Neural progenitor cell (in vitro differentiated cells): Measurements from ENCODE around the gene CACHD1. TPM values are rescaled to one million over a fixed set of nuclear protein-coding genes. Genes with fewer than 3 reads are reported as not detected.

Experiments
- DNase-seq: peaks from one replicate; pipeline ENCODE4 v3.0.0-alpha.2; 2016; ENCODE audit warnings: low spot score
- H2AFZ ChIP-seq: fragments of 200-600 bp; sonication (generic); replicated peaks from 2 replicates; pipeline ENCODE4 v1.6.1; 2016; ENCODE audit warnings: antibody characterized with exemption
- H3F3A ChIP-seq: fragments of 200-600 bp; sonication (generic); 2 replicates; pipeline ENCODE4 v1.6.1; 2016; ENCODE audit warnings: antibody characterized with exemption, low read depth
- H3K27ac ChIP-seq: fragments of 200-600 bp; sonication (generic); 2 replicates; pipeline ENCODE4 v1.5.1; 2016; ENCODE audit warnings: mild to moderate bottlenecking
- H3K27me3 ChIP-seq: fragments of 200-600 bp; sonication (generic); 2 replicates; pipeline ENCODE4 v1.6.1; 2016; ENCODE audit warnings: mild to moderate bottlenecking, moderate library complexity
- H3K36me3 ChIP-seq: fragments of 200-600 bp; sonication (generic); 2 replicates; pipeline ENCODE4 v1.5.1; 2016
- H3K4me1 ChIP-seq: fragments of 200-600 bp; sonication (generic); 2 replicates; pipeline ENCODE4 v1.6.1; 2016; ENCODE audit warnings: mixed run types
- H3K4me2 ChIP-seq: fragments of 200-600 bp; sonication (generic); 2 replicates; pipeline ENCODE4 v1.6.1; 2016
- H3K4me3 ChIP-seq: fragments of 200-600 bp; sonication (generic); 2 replicates; pipeline ENCODE4 v1.5.1; 2016
- H3K79me2 ChIP-seq: fragments of 200-600 bp; sonication (generic); 2 replicates; pipeline ENCODE4 v1.6.1; 2016; ENCODE audit warnings: low read depth
- H3K9ac ChIP-seq: fragments of 200-600 bp; sonication (generic); 2 replicates; pipeline ENCODE4 v1.6.1; 2016
- H3K9me3 ChIP-seq: fragments of 200-600 bp; sonication (generic); 2 replicates; pipeline ENCODE4 v1.5.1; 2016; ENCODE audit warnings: low read depth
- H4K20me1 ChIP-seq: fragments of 200-600 bp; sonication (generic); 2 replicates; pipeline ENCODE4 v1.6.1; 2016; ENCODE audit warnings: low read depth
- H3K27ac Mint-ChIP-seq: 3 replicates; pipeline ENCODE4 v1.8.0; 2021; ENCODE audit warnings: mixed read lengths
- H3K27me3 Mint-ChIP-seq: 2 replicates; pipeline ENCODE4 v1.8.0; 2022; ENCODE audit warnings: low read depth, mild to moderate bottlenecking, inconsistent platforms, moderate library complexity, mixed read lengths; ENCODE audit not compliant: insufficient read depth
- H3K36me3 Mint-ChIP-seq: 3 replicates; pipeline ENCODE4 v1.8.0; 2021; ENCODE audit warnings: mixed read lengths
- H3K4me1 Mint-ChIP-seq: 3 replicates; pipeline ENCODE4 v1.8.0; 2021; ENCODE audit warnings: mixed read lengths
- H3K4me3 Mint-ChIP-seq: 3 replicates; pipeline ENCODE4 v1.8.0; 2021; ENCODE audit warnings: mild to moderate bottlenecking, moderate library complexity, mixed read lengths
- H3K9me3 Mint-ChIP-seq: 3 replicates; pipeline ENCODE4 v1.8.0; 2020; ENCODE audit warnings: mixed read lengths
- CTCF ChIP-seq: fragments of 200-600 bp; sonication (generic); IDR thresholded peaks from 2 replicates; pipeline ENCODE4 v1.5.1; 2017; ENCODE audit warnings: antibody characterized with exemption, mild to moderate bottlenecking
- EZH2 ChIP-seq: fragments of 200-600 bp; sonication (generic); IDR thresholded peaks from 2 replicates; pipeline ENCODE4 v1.6.1; 2017; ENCODE audit warnings: antibody characterized with exemption, mild to moderate bottlenecking, moderate library complexity
- EZH2phosphoT487 ChIP-seq: fragments of 200-600 bp; sonication (generic); IDR thresholded peaks from 2 replicates; pipeline ENCODE4 v1.6.1; 2017; ENCODE audit warnings: antibody characterized with exemption
- total RNA-seq: library from RNA; depleted of rRNA; stranded (reverse); fragments of >200 nt; gene quantifications from 2 replicates; pipeline ENCODE4 v1.2.3, GENCODE V29; 2015; ENCODE audit warnings: low replicate concordance

The CACHD1 gene
- total RNA-seq, 1 donor from 2014 or later: 61.0 TPM

- Histone ChIP-seq H2AFZ (no peak overlapping the region), H4K20me1 (no peaks in the 10 kb centered on the region), H3K79me2 (peaks cover 58% of the 10 kb centered on the region), H3K4me1 (no peaks in the 10 kb centered on the region), H3K27ac (no peak overlapping the region), H3K36me3 (peaks cover 17% of the 10 kb centered on the region), H3F3A (peaks cover 6% of the 10 kb centered on the region), H3K9ac (no peak overlapping the region), H3K27me3 (no peaks in the 10 kb centered on the region), H3K9me3 (no peaks in the 10 kb centered on the region), H3K4me3 (no peak overlapping the region), H3K4me2 (no peak overlapping the region)
- Mint-ChIP-seq H3K9me3 (peaks cover 27% of the 10 kb centered on the region), H3K27me3 (peaks cover 5% of the 10 kb centered on the region), H3K36me3 (peaks cover 80% of the 10 kb centered on the region), H3K4me3 (no peak overlapping the region), H3K27ac (no peak overlapping the region), H3K4me1 (peaks cover 12% of the 10 kb centered on the region)
- no peak for DNase-seq
- TF ChIP-seq EZH2phosphoT487 (no peak), CTCF (no peak), EZH2 (no peak)
Observed at GRCh38 chr1:64555947-64556346, 86.0 kb downstream of the CACHD1 start.

DNA sequence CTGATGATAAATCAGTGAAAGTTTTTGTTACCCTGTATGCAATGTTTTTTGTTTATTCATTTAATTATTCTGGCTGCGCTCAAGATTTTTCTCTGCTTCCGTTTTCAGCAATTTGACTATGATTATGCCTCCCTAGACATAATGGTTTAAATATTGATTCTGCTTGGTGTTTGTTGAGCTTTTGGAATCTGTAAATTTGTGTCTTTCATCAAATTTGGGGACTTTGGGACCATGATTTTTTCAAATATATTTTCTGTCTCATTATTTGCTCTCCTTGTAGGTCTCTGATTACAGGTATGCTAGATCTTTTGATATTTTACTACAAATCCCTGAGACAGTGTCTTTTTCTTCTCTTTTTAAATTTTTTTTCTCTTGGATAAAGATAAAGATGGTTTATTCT, 92.1 kb downstream of the CACHD1 start:
- TF ChIP-seq CTCF (no peak), EZH2 (no peak), EZH2phosphoT487 (no peak)
- Histone ChIP-seq H3K79me2 (peaks cover 58% of the 10 kb centered on the region), H3K4me3 (no peak overlapping the region), H3K9me3 (no peaks in the 10 kb centered on the region), H3K9ac (no peak overlapping the region), H3K4me1 (peaks cover 18% of the 10 kb centered on the region), H2AFZ (no peak overlapping the region), H4K20me1 (peaks cover 2% of the 10 kb centered on the region), H3K36me3 (peaks cover 15% of the 10 kb centered on the region), H3F3A (peaks cover 13% of the 10 kb centered on the region), H3K27ac (no peak overlapping the region), H3K27me3 (no peaks in the 10 kb centered on the region), H3K4me2 (no peak overlapping the region)
- Mint-ChIP-seq H3K9me3 (peaks cover 47% of the 10 kb centered on the region), H3K4me1 (peaks cover 20% of the 10 kb centered on the region), H3K36me3 (peaks cover 67% of the 10 kb centered on the region), H3K4me3 (no peak overlapping the region), H3K27me3 (peaks cover 7% of the 10 kb centered on the region), H3K27ac (no peak overlapping the region)
- no peak for DNase-seq

DNA sequence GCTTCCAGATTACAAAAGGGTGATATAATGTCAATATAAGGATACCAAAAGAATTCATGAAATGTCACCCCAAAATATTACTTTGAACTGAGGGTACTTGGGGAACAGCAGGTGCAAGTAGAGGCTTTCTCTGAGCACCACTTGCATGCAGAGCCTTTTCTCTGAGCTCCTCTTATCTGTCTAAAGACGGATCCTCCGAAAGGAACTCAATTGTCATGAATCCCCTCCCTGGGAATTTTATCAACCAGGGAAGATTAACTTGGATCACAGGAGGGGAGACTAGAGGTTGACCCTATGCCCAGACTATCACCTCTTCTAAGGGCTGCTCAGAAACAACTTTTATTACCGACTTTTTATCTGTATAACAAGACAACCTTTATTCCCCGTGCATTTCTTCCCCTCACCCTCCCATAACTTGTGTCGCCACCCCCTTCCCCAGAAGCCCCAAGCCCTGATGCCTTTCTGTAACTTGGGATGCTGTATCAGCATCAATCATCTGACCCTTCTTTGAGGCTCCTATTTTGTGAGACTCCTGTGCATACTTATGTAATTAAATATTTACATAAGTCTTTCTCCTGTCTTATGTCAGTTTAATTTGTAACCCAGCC, 94.1 kb downstream of the CACHD1 start:
- Histone ChIP-seq H3K4me3 (no peak overlapping the region), H3K36me3 (peaks cover 15% of the 10 kb centered on the region), H3K9ac (no peak overlapping the region), H3K9me3 (no peaks in the 10 kb centered on the region), H3K79me2 (peaks cover 77% of the 10 kb centered on the region), H3K27ac (no peak overlapping the region), H3K4me2 (no peak overlapping the region), H4K20me1 (peaks cover 2% of the 10 kb centered on the region), H3K4me1 (peaks cover 18% of the 10 kb centered on the region), H3F3A (peaks cover 7% of the 10 kb centered on the region), H3K27me3 (no peaks in the 10 kb centered on the region), H2AFZ (no peak overlapping the region)
- peaks cover 2% of the 10 kb centered on the region for H3K27me3 Mint-ChIP-seq
- TF ChIP-seq EZH2phosphoT487 (no peak), CTCF (no peak), EZH2 (no peak)
- peaks cover 54% of the 10 kb centered on the region for H3K36me3 Mint-ChIP-seq
- no peak for DNase-seq
- peaks cover 35% of the 10 kb centered on the region for H3K9me3 Mint-ChIP-seq
- peaks cover 20% of the 10 kb centered on the region for H3K4me1 Mint-ChIP-seq
- H3K4me3 Mint-ChIP-seq: no peak overlapping the region
- H3K27ac Mint-ChIP-seq: peak overlapping the region; percentile 76
